Right renal pelvis (tissue), 4 donors: Measurements from ENCODE around the gene TIAM2. TPM values are rescaled to one million over a fixed set of nuclear protein-coding genes. Genes with fewer than 3 reads are reported as not detected.
"Not testable (repeated sequence)": the region's sequence is repeated elsewhere in the genome, so short reads cannot be mapped to it uniquely, and the experiment has no call there.

Experiments used
- DNase-seq, 4 donors: peaks; one replicate each; pipeline ENCODE4 v3.0.0-alpha.2; 2013; ENCODE audit warnings: low read depth in 4 of 4, low spot score in 3 of 4, missing footprints in 1 of 4
- polyA plus RNA-seq, 4 donors: library from polyadenylated mRNA; unstranded; fragments of 120-200 nt; gene quantifications; one replicate each; pipeline ENCODE4 v1.2.1, GENCODE V29; 2013; ENCODE audit not compliant: insufficient read length in 4 of 4

Gene TIAM2
- polyA plus RNA-seq, 4 donors: 16.9 to 23.4 (median 22.2) TPM

GRCh38 chr6:155186052-155186658, 191.0 kb downstream of the TIAM2 start:
- DNase-seq: no peak

DNA sequence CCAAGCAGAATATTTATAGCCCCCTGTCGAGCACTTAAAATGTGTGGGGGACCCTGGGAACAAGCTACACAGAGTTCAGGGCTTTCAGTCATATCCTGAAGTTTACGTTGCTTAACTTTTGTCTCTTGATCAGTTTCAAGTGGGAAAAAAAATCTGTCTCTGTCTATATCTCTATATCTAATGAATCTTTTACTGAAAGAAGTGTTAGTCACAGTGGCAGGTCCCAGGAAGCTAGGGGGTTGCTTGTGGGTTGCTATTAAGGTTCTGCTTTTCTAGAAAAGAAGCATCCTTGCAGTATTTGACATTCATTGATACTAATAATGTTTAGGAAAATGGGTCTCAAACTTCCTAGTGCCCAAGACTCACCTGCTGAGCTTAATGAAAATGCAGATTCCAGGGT, 192.0 kb downstream of the TIAM2 start:
- no peak for DNase-seq

- DNase-seq: no peak
Measured at GRCh38 chr6:155187994-155188706, 193.0 kb downstream of the TIAM2 start.

DNA sequence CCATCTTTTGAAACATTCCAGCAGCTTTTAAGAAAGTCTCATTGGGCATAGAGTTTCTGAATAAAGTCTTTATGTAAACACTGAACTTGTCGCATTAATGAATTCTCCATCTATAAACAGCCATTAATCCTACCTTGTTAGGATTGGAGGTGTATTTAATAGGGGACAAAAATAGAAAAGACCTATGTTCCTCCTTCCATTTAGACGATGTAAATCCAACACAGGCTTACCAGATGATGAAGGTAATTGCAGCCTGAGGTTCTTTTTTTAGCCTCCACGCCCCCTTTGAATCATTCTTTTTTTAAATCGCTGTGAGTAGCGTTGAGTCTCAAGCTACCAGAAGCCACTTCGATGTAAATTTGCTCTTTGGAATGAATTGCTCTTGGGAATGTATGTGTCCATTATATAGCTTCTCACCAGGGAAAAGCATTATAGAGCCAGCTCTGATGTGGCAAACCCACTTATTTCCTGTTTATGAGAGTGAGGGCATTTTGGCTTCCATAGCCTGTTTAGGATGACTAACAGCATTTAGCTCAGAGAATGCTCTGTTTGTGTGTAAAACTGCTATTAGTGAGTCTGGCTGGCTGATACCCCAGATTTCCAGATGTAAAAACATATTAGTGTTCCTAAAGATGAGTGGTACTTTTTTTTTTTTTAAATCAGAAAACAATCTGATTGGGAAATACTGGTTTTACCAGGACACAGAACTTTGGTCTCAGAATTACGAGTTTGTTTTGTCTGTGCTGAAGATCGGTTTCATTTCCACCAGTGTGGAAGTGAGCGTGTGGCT, 193.8 kb downstream of the TIAM2 start:
- no peak for DNase-seq

DNA sequence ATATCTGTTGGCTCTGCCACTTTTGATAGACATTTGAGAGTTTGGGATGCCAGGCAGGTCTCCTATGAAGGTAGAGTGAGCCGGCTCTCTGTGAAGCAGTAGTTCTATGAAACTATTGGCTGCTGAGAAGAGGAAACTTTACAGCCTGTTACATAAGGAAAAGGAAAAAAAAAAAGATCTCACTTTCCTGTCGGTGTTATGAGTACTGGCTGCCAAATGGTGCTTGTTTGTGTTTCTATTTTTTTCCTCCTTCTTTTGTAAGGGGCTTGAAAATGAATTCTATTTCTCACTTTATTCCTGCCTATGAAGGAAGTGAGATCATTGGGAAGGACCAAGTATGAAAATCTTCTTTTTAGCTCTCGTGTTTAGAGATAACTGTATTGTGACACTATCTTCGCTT, 195.6 kb downstream of the TIAM2 start:
- DNase-seq: no peak

DNA sequence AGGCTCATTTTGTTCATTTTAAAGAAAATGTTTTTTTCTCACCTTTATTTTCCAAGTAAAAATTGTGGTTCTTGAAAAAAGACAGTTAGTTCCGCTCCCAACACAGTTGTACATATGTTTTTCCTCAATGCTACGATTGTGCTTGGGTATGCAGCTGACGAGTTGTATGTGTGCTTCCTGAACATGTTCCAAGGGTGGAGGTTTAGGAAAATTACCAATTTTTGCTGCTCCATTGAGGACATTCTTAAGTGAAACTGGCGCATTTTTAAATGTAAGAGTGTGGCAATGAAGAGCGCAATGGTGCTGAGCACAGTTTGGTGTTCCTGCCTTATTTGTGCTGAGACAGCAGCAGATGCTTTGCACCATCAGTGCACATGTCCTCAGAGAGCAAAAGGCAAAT, 198.4 kb downstream of the TIAM2 start:
- DNase-seq: no peak

- DNase-seq: no peak
Measured at GRCh38 chr6:155194399-155194798, 199.3 kb downstream of the TIAM2 start.

- no peak for DNase-seq
Measured at GRCh38 chr6:155195903-155196302, 200.8 kb downstream of the TIAM2 start.

GRCh38 chr6:155196911-155197310, 201.8 kb downstream of the TIAM2 start:
- no peak for DNase-seq

GRCh38 chr6:155197932-155198331, 202.8 kb downstream of the TIAM2 start:
- no peak for DNase-seq

DNA sequence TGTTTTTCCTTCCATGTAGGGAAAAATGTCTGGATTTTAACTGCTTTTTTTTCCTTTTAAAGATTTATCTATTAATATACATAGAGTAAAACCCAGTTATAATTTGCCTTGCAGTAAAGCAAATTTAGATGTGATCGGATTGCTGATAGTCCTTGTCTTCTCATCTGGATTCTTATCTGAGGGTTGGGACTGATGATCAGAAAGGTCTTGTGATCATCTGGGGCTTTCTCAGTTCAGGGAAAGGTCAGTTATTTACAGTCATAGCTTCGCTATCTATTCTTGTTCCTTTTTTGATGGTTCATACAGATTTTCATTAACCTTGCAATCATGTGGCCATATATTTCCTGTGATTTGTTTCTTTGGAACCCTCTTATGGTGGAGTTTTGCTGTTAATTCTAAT, 204.9 kb downstream of the TIAM2 start:
- DNase-seq: no peak

- DNase-seq: no peak
Measured at GRCh38 chr6:155201461-155202226, 206.5 kb downstream of the TIAM2 start.

- no peak for DNase-seq
Measured at GRCh38 chr6:155207223-155207622, 212.1 kb downstream of the TIAM2 start.

DNA sequence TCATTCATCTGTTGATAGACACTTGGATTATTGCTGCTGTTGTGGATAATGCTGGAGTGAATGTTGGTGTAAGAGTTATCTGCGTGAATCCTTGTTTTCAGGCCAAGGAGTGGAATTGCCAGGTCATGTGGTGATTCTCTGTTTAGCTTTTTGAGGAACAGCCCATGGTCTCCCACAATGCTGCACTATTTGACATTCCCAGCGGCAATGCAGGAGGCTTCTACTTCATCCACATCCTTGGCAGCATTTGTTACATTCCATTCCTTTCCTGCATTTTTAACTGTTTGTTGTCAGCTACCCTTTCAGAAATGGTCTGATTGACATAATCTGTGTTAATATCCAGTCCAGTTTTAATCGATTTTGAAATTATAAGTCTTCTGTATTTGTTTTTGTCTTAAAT, 217.0 kb downstream of the TIAM2 start:
- DNase-seq: no peak

DNA sequence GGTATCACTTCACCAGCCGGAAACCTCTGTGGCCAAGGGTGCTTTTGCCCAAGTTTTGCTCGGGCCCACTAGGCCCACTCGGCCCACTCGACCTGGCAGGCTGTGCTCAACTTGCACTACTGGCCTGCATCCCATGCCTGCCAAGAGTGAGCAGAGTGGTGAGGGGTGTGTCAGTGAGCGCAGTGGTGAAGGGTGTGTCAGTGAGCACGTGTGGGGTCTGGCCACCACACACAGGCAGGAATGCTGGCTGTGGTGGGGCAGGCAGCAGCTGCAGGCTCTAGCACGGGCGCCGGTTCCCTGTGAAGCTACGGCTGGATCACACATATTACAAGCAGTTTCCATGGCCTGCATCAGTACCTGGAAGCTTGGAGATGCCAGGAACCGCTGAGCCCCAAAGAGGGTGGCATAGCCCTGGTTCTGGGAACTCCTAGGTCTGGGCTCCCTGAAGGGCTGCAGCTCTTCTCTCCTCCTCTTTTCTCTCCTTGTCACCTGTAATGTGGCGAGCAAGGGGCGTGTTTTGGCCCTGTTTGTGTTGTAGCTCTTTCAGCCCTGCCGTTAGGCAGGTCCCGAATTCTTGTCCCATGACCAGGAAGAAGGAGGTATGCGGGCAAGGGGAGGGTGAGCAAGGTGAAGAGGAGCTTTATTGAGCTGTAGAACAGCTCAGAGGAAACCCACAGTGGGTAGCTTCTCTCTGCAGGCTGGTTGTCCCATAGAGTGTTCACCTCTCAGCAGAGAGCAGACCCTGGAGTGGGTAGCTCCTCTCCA, 217.7 kb downstream of the TIAM2 start:
- no peak for DNase-seq

DNA sequence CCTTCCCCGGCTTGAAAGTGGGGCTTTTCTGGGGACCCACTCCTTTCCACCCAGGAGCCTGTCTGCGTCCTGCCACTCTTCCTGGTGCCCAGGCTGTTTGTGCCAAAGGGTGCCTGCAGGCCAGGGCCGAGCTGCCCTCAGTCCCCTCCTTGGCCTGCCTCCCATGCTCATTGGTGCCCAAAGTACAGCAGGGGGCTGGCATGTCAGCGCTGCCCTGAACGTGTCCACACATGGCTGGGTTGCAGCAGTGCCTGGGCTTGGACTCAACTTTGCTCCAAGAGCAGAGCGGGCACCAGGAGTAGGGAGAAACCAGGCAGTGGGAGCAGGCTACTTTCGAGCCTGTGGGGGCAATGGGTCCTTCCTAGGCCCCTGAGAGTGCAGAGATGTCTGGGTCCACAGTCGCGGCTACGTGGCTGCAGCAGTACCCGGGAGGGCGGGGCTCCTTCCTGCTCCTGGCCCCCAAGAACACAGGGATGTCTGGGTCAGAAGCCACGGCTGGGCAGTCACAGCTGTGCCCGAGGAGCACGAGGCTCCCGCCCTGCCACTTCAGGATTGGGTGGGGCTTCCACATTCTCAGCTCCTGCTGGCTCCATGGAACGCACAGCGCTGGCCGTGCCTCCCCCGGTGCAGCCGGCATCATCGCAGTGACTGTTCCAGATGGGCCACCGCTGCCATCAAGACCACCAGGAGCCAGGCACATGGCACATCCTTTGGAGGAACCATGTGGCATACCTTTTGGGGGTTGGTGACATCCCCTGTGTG, 218.7 kb downstream of the TIAM2 start:
- no peak for DNase-seq

- no peak for DNase-seq
Measured at GRCh38 chr6:155215906-155216305, 220.8 kb downstream of the TIAM2 start.

DNA sequence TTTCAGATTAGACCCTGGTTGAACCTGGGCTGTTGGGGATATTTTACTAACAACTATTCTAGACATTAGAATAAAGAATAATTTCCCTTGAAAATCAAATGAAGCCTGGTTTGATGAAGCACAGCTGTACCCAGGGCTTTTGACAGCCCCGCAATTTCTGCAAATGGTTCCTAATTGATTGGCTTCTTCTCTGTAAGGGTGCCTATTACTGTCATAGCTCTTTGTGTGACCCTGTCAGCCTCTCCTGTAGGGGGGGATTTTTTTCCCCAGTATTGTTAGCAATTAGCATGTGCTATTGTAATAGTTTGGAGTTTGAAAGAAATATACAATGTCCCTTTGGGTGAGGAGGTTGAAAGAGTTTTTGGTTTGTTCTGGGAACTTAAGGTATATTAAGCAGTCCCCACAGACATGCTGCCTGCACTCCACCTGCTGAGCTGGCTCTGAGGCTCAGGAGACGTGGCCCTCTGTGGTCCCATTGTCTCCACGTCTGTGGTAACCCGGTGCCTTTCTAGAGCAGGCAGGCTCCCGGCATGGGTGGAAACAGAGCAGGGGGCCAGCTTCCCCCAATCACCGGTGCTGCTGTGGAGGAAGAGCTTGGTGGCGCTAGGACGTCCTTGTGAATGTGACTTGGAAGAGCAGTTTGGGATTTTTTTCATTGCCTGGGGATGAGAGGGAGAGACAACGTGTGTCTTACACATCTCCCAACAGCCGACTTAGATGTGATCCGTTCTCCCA, 221.4 kb downstream of the TIAM2 start:
- DNase-seq: no peak

DNA sequence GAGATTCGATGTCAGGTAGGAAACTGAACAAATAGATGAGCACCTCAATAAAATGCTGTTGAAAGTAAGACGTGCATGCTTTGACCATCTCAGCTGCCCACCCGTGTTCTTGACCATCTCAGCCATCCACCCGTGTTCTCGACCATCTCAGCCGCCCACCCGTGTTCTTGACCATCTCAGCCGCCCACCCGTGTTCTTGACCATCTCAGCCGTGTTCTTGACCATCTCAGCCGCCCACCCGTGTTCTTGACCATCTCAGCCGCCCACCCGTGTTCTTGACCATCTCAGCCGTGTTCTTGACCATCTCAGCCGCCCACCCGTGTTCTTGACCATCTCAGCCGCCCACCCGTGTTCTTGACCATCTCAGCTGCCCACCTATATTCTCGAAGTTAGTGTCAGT, 223.6 kb downstream of the TIAM2 start:
- DNase-seq: not testable (repeated sequence)
